SK-N-SH (cell line): ENCODE results near the gene WDR62.

Source experiments
- CTCF ChIP-seq: fragments of 200-600 bp; sonication (generic); IDR thresholded peaks from 2 replicates; pipeline ENCODE4 v1.6.1; 2017; ENCODE audit warnings: antibody characterized with exemption, mild to moderate bottlenecking, moderate library complexity
- FOXJ3 ChIP-seq: sonication (generic); formaldehyde crosslinking; IDR thresholded peaks from 2 replicates; pipeline ENCODE4 v1.5.1; 2020; ENCODE audit warnings: mild to moderate bottlenecking, missing genetic modification reagents
- NFIC ChIP-seq: IDR thresholded peaks from 2 replicates; pipeline ENCODE4 v1.4.0; 2012; ENCODE audit warnings: borderline replicate concordance
- RCOR1 ChIP-seq: fragments of 150-350 bp; IDR thresholded peaks from 2 replicates; pipeline ENCODE4 v1.6.1; 2017; ENCODE audit warnings: antibody characterized with exemption, low read length
- SMC3 ChIP-seq: IDR thresholded peaks from 2 replicates; pipeline ENCODE4 v1.6.1; 2012; ENCODE audit warnings: low read depth, low read length, improper control_type of control experiment
- YY1 ChIP-seq: IDR thresholded peaks from 2 replicates; pipeline ENCODE4 v1.4.0; 2012; ENCODE audit warnings: low read depth, mild to moderate bottlenecking

DNA sequence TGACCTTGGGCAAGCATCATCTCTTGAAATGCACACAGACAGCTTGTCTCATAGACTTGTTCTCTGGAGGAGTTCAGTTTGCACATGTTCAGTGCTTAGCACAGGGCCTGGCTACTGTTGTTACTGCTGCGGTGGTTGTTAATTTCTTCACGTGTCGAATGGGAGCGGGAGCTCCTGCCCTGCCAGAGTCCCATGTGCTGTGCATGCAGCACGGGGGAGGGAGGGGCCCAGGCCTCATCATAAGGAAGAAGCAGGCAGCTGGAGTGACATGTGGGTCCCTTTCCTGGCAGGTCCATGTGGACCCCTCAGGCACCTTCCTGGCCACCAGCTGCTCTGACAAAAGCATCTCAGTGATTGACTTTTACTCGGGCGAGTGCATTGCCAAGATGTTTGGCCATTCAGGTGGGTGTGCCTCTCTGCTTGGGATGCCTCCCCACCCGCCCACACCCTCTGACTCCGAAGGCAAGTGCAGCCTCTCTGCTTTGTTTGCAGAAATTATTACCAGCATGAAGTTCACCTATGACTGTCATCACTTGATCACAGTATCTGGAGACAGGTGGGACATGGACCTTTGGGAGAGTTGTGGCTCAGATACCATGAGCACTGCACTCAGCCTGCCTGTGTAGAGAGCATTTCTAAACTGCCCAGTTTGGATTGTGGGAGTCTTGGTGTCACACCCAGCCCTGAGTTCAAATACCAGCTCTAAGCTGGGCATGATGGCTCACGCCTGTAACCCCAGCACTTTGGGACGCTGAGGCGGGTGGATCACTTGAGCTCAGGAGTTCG lies 36.4 kb downstream of the WDR62 start:
- no peak for TF ChIP-seq YY1
- TF ChIP-seq CTCF = no peak
- no peak for TF ChIP-seq NFIC
- no peak for TF ChIP-seq SMC3
- TF ChIP-seq RCOR1 = no peak
- TF ChIP-seq FOXJ3 (CRISPR knock-in tag) = no peak
